GM23338 (cell line): ENCODE measurements around the gene ZC3H8. TPM values are rescaled to one million over a fixed set of nuclear protein-coding genes. Genes with fewer than 3 reads are reported as not detected.

Experiments
- ATAC-seq: fragments of 200-7000 bp; cut with Tn5 transposase; 3 replicates; pipeline ENCODE4 v1.9.1; 2020
- DNase-seq: peaks from one replicate; pipeline ENCODE4 v3.0.0-alpha.2; 2015; ENCODE audit warnings: low spot score
- H2AFZ ChIP-seq: fragments of 200-600 bp; sonication (generic); 2 replicates; pipeline ENCODE4 v1.8.0; 2016; ENCODE audit warnings: antibody characterized with exemption, mild to moderate bottlenecking, moderate library complexity
- H3F3A ChIP-seq: fragments of 200-600 bp; sonication (generic); replicated peaks from 2 replicates; pipeline ENCODE4 v1.8.0; 2017; ENCODE audit warnings: antibody characterized with exemption, mixed run types, low read depth
- H3K27ac ChIP-seq: fragments of 200-600 bp; sonication (generic); 2 replicates; pipeline ENCODE4 v1.6.1; 2016; ENCODE audit warnings: low read depth
- H3K27me3 ChIP-seq: fragments of 200-600 bp; sonication (generic); 2 replicates; pipeline ENCODE4 v1.8.0; 2016; ENCODE audit warnings: mild to moderate bottlenecking, mixed run types, moderate library complexity; ENCODE audit not compliant: insufficient read depth
- H3K36me3 ChIP-seq: fragments of 200-600 bp; sonication (generic); 2 replicates; pipeline ENCODE4 v1.8.0; 2016; ENCODE audit warnings: mild to moderate bottlenecking; ENCODE audit not compliant: insufficient read depth
- H3K4me1 ChIP-seq: fragments of 200-600 bp; sonication (generic); 2 replicates; pipeline ENCODE4 v1.8.0; 2016; ENCODE audit warnings: mild to moderate bottlenecking, moderate library complexity; ENCODE audit not compliant: insufficient read depth
- H3K4me2 ChIP-seq: fragments of 200-600 bp; sonication (generic); 2 replicates; pipeline ENCODE4 v1.7.1; 2017; ENCODE audit warnings: mixed run types
- H3K4me3 ChIP-seq: fragments of 200-600 bp; sonication (generic); 2 replicates; pipeline ENCODE4 v1.6.1; 2016; ENCODE audit warnings: mixed run types
- H3K79me2 ChIP-seq: fragments of 200-600 bp; sonication (generic); replicated peaks from 2 replicates; pipeline ENCODE4 v1.8.0; 2017; ENCODE audit warnings: mild to moderate bottlenecking; ENCODE audit not compliant: insufficient read depth
- H3K9me2 ChIP-seq: fragments of 200-600 bp; sonication (generic); 2 replicates; pipeline ENCODE4 v1.8.0; 2017; ENCODE audit not compliant: insufficient read depth
- H4K20me1 ChIP-seq: fragments of 200-600 bp; sonication (generic); replicated peaks from 2 replicates; pipeline ENCODE4 v1.8.0; 2017; ENCODE audit warnings: mild to moderate bottlenecking; ENCODE audit not compliant: insufficient read depth
- H3K27ac Mint-ChIP-seq: 2 replicates; pipeline ENCODE4 v1.8.0; 2020; ENCODE audit warnings: inconsistent platforms, mild to moderate bottlenecking, moderate library complexity, mixed read lengths
- H3K27me3 Mint-ChIP-seq: 3 replicates; pipeline ENCODE4 v1.8.0; 2022; ENCODE audit warnings: low read depth, mild to moderate bottlenecking, moderate library complexity, mixed read lengths, inconsistent platforms; ENCODE audit not compliant: insufficient read depth, poor library complexity
- H3K36me3 Mint-ChIP-seq: 3 replicates; pipeline ENCODE4 v1.8.0; 2021; ENCODE audit warnings: low read depth, mild to moderate bottlenecking, inconsistent platforms, moderate library complexity, mixed read lengths
- H3K4me1 Mint-ChIP-seq: 3 replicates; pipeline ENCODE4 v1.8.0; 2020; ENCODE audit warnings: mild to moderate bottlenecking, inconsistent platforms, mixed read lengths
- H3K4me3 Mint-ChIP-seq: 3 replicates; pipeline ENCODE4 v1.8.0; 2021; ENCODE audit warnings: moderate library complexity, mild to moderate bottlenecking, inconsistent platforms, mixed read lengths
- H3K9me3 Mint-ChIP-seq: 3 replicates; pipeline ENCODE4 v1.8.0; 2020; ENCODE audit warnings: moderate library complexity, mild to moderate bottlenecking, inconsistent platforms, mixed read lengths
- CREB1 ChIP-seq: fragments of 250-450 bp; sonication (Bioruptor Pico); IDR thresholded peaks from 2 replicates; pipeline ENCODE4 v1.5.0; 2020; ENCODE audit warnings: low read depth, mild to moderate bottlenecking, moderate library complexity
- ETS1 ChIP-seq: IDR thresholded peaks from 2 replicates; pipeline ENCODE4 v1.6.1; 2016; ENCODE audit warnings: antibody characterized with exemption
- EZH2 ChIP-seq: fragments of 200-600 bp; sonication (generic); IDR thresholded peaks from one replicate; pipeline ENCODE4 v1.8.0; 2017; ENCODE audit warnings: antibody characterized with exemption, mild to moderate bottlenecking, low read depth; ENCODE audit not compliant: unreplicated experiment
- EZH2phosphoT487 ChIP-seq: fragments of 200-600 bp; sonication (generic); IDR thresholded peaks from one replicate; pipeline ENCODE4 v1.8.1; 2018; ENCODE audit warnings: antibody characterized with exemption; ENCODE audit not compliant: unreplicated experiment
- JUNB ChIP-seq: IDR thresholded peaks from one replicate; pipeline ENCODE4 v1.6.1; 2016; ENCODE audit warnings: antibody characterized with exemption; ENCODE audit not compliant: unreplicated experiment
- NANOG ChIP-seq: IDR thresholded peaks from 2 replicates; pipeline ENCODE4 v1.6.1; 2016; ENCODE audit warnings: antibody characterized with exemption, borderline replicate concordance
- POLR2AphosphoS5 ChIP-seq: IDR thresholded peaks from 2 replicates; pipeline ENCODE4 v1.6.1; 2016; ENCODE audit warnings: antibody characterized with exemption, low read depth
- REST ChIP-seq: IDR thresholded peaks from one replicate; pipeline ENCODE4 v1.6.1; 2018; ENCODE audit warnings: antibody characterized with exemption; ENCODE audit not compliant: unreplicated experiment
- STAT1 ChIP-seq: IDR thresholded peaks from one replicate; pipeline ENCODE4 v1.6.1; 2016; ENCODE audit warnings: antibody characterized with exemption; ENCODE audit not compliant: unreplicated experiment
- ZNF114 ChIP-seq: fragments of 250-450 bp; sonication (Bioruptor Pico); IDR thresholded peaks from 2 replicates; pipeline ENCODE4 v1.5.0; 2020; ENCODE audit warnings: mild to moderate bottlenecking, moderate library complexity
- ZNF331 ChIP-seq: fragments of 250-450 bp; sonication (Bioruptor Pico); IDR thresholded peaks from 2 replicates; pipeline ENCODE4 v1.5.0; 2020; ENCODE audit warnings: low read depth, mild to moderate bottlenecking, moderate library complexity
- polyA plus RNA-seq: library from polyadenylated mRNA; unstranded; fragments of >200 nt; fragmentation: Nextera tagmentation; extraction: Ambion mirVana; gene quantifications from 2 replicates; pipeline ENCODE4 v1.2.1, GENCODE V29; 2016
- total RNA-seq: library from RNA; depleted of rRNA; stranded (reverse); fragments of >200 nt; shearing (Covaris generic); gene quantifications from 2 replicates; pipeline ENCODE4 v1.2.3, GENCODE V29; 2014
- TF ChIP-seq, protein P1 (sequence below): fragments of 250-450 bp; sonication (Bioruptor Pico); IDR thresholded peaks from 2 replicates; pipeline ENCODE4 v1.5.0; 2020; ENCODE audit warnings: mild to moderate bottlenecking, moderate library complexity
- TF ChIP-seq, protein P2 (sequence below), 2 experiments: fragments of 200-600 bp in 1 of 2; sonication (generic) in 1 of 2; conservative IDR thresholded peaks; 2 replicates each; pipeline versions ENCODE4 v1.5.1 to v1.6.1; 2016 to 2017; ENCODE audit warnings: antibody characterized with exemption in 2 of 2, low read depth in 2 of 2, mild to moderate bottlenecking in 2 of 2, moderate library complexity in 1 of 2

ZC3H8 gene
- total and polyA plus RNA-seq, 2 experiments from 2014 or later: 13.3 to 42.8 TPM

GRCh38 chr2:112187046-112187715 lies 67.7 kb downstream of the ZC3H8 start:
- H3K79me2 ChIP-seq: no peaks in the 10 kb centered on the region
- H3K27me3 Mint-ChIP-seq: peaks cover 15% of the 10 kb centered on the region
- H3K27ac ChIP-seq: no peak overlapping the region
- no peak overlapping the region for H3K27ac Mint-ChIP-seq
- no peak overlapping the region for H3K4me3 Mint-ChIP-seq
- no peaks in the 10 kb centered on the region for H3K36me3 Mint-ChIP-seq
- no peaks in the 10 kb centered on the region for H3K9me2 ChIP-seq
- no peak overlapping the region for H3K4me2 ChIP-seq
- H3K36me3 ChIP-seq: no peaks in the 10 kb centered on the region
- no peak overlapping the region for H3K4me3 ChIP-seq
- H2AFZ ChIP-seq: no peak overlapping the region
- H3K4me1 Mint-ChIP-seq: no peaks in the 10 kb centered on the region; the same call in 2 of the 3 replicates
- peaks cover 3% of the 10 kb centered on the region; the same call in 1 of the 2 replicates for H3K4me1 ChIP-seq
- TF ChIP-seq JUNB (no peak), EZH2phosphoT487 (no peak), EZH2 (no peak), CREB1 (CRISPR knock-in tag) (no peak), ETS1 (no peak), STAT1 (no peak), REST (no peak), ZNF114 (CRISPR knock-in tag) (no peak), POLR2AphosphoS5 (no peak), NANOG (no peak), ZNF331 (CRISPR knock-in tag) (no peak)
- TF ChIP-seq, protein P1, sequence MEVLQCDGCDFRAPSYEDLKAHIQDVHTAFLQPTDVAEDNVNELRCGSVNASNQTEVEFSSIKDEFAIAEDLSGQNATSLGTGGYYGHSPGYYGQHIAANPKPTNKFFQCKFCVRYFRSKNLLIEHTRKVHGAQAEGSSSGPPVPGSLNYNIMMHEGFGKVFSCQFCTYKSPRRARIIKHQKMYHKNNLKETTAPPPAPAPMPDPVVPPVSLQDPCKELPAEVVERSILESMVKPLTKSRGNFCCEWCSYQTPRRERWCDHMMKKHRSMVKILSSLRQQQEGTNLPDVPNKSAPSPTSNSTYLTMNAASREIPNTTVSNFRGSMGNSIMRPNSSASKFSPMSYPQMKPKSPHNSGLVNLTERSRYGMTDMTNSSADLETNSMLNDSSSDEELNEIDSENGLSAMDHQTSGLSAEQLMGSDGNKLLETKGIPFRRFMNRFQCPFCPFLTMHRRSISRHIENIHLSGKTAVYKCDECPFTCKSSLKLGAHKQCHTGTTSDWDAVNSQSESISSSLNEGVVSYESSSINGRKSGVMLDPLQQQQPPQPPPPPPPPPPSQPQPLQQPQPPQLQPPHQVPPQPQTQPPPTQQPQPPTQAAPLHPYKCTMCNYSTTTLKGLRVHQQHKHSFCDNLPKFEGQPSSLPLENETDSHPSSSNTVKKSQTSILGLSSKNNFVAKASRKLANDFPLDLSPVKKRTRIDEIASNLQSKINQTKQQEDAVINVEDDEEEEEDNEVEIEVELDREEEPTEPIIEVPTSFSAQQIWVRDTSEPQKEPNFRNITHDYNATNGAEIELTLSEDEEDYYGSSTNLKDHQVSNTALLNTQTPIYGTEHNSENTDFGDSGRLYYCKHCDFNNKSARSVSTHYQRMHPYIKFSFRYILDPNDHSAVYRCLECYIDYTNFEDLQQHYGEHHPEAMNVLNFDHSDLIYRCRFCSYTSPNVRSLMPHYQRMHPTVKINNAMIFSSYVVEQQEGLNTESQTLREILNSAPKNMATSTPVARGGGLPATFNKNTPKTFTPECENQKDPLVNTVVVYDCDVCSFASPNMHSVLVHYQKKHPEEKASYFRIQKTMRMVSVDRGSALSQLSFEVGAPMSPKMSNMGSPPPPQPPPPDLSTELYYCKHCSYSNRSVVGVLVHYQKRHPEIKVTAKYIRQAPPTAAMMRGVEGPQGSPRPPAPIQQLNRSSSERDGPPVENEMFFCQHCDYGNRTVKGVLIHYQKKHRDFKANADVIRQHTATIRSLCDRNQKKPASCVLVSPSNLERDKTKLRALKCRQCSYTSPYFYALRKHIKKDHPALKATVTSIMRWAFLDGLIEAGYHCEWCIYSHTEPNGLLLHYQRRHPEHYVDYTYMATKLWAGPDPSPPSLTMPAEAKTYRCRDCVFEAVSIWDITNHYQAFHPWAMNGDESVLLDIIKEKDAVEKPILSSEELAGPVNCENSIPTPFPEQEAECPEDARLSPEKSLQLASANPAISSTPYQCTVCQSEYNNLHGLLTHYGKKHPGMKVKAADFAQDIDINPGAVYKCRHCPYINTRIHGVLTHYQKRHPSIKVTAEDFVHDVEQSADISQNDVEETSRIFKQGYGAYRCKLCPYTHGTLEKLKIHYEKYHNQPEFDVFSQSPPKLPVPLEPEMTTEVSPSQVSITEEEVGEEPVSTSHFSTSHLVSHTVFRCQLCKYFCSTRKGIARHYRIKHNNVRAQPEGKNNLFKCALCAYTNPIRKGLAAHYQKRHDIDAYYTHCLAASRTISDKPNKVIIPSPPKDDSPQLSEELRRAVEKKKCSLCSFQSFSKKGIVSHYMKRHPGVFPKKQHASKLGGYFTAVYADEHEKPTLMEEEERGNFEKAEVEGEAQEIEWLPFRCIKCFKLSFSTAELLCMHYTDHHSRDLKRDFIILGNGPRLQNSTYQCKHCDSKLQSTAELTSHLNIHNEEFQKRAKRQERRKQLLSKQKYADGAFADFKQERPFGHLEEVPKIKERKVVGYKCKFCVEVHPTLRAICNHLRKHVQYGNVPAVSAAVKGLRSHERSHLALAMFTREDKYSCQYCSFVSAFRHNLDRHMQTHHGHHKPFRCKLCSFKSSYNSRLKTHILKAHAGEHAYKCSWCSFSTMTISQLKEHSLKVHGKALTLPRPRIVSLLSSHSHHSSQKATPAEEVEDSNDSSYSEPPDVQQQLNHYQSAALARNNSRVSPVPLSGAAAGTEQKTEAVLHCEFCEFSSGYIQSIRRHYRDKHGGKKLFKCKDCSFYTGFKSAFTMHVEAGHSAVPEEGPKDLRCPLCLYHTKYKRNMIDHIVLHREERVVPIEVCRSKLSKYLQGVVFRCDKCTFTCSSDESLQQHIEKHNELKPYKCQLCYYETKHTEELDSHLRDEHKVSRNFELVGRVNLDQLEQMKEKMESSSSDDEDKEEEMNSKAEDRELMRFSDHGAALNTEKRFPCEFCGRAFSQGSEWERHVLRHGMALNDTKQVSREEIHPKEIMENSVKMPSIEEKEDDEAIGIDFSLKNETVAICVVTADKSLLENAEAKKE: no peak
- TF ChIP-seq, protein P2, sequence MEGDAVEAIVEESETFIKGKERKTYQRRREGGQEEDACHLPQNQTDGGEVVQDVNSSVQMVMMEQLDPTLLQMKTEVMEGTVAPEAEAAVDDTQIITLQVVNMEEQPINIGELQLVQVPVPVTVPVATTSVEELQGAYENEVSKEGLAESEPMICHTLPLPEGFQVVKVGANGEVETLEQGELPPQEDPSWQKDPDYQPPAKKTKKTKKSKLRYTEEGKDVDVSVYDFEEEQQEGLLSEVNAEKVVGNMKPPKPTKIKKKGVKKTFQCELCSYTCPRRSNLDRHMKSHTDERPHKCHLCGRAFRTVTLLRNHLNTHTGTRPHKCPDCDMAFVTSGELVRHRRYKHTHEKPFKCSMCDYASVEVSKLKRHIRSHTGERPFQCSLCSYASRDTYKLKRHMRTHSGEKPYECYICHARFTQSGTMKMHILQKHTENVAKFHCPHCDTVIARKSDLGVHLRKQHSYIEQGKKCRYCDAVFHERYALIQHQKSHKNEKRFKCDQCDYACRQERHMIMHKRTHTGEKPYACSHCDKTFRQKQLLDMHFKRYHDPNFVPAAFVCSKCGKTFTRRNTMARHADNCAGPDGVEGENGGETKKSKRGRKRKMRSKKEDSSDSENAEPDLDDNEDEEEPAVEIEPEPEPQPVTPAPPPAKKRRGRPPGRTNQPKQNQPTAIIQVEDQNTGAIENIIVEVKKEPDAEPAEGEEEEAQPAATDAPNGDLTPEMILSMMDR (conservative IDR thresholded peaks at IDR 0.05; ENCODE audit: low read depth in 2 of 2): no peak
- peaks cover 14% of the 10 kb centered on the region for H3K27me3 ChIP-seq
- DNase-seq: no peak
- no peak for ATAC-seq
- no peaks in the 10 kb centered on the region for H3F3A ChIP-seq
- H3K9me3 Mint-ChIP-seq: no peaks in the 10 kb centered on the region; the same call in 2 of the 3 replicates
- H4K20me1 ChIP-seq: no peaks in the 10 kb centered on the region
